ENCODE results near the gene NEK6. TPM values are rescaled to one million over a fixed set of nuclear protein-coding genes. Genes with fewer than 3 reads are reported as not detected.
A peak's percentile ranks its signal among the peaks of the same experiment; 100 is the strongest.

Gene NEK6
- total RNA-seq, 6 experiments from 2014 or later = 61.6 to 128 (median 67.5) TPM

- Histone ChIP-seq H3K27ac (no peak overlapping the region), H3K36me3 (no peaks in the 10 kb centered on the region), H3K9me3 (no peaks in the 10 kb centered on the region), H3K4me3 (no peak overlapping the region), H3K4me1 (no peaks in the 10 kb centered on the region), H3K27me3 (no peaks in the 10 kb centered on the region)
- TF ChIP-seq CTCF (IDR thresholded peaks at IDR 0.05) (no peak), POLR2A (IDR thresholded peaks at IDR 0.05) (no peak)
- DNase-seq (no peak), ATAC-seq (no peak)
- intact Hi-C loops (cut with DNase I) = no loop called here
- WGBS (ENCODE audit: insufficient coverage, low coverage, low lambda C conversion rate, missing lambda C conversion rate) = 63% methylated on average over 9 of the region's 10 CpGs
Observed at GRCh38 chr9:124254261-124254682, 3.5 kb upstream of the NEK6 start.

- Histone ChIP-seq H3K27ac (no peak overlapping the region), H3K36me3 (no peaks in the 10 kb centered on the region), H3K4me3 (no peak overlapping the region), H3K27me3 (no peaks in the 10 kb centered on the region), H3K4me1 (peaks cover 0 to 7% (median 2%) of the 10 kb centered on the region in 4 donors), H3K9me3 (no peaks in the 10 kb centered on the region)
- intact Hi-C loops (cut with DNase I) = no loop called here
- ATAC-seq (no peak), DNase-seq (no peak)
- WGBS (ENCODE audit: insufficient coverage, low coverage, low lambda C conversion rate, missing lambda C conversion rate) = 93% methylated on average over 2 of the region's 3 CpGs
- no peak for TF ChIP-seq POLR2A (IDR thresholded peaks at IDR 0.05)
- no peak for TF ChIP-seq CTCF (IDR thresholded peaks at IDR 0.05)
Observed at GRCh38 chr9:124255222-124255621, 2.5 kb upstream of the NEK6 start.

GRCh38 chr9:124256517-124257069 lies 1.2 kb upstream of the NEK6 start:
- 88% methylated on average over 6 of the region's 11 CpGs for WGBS (ENCODE audit: insufficient coverage, low coverage, low lambda C conversion rate, missing lambda C conversion rate)
- ATAC-seq = no peak
- TF ChIP-seq CTCF (IDR thresholded peaks at IDR 0.05) = no peak
- no peak for TF ChIP-seq POLR2A (IDR thresholded peaks at IDR 0.05)
- H3K4me3 ChIP-seq = no peak overlapping the region
- no peak for DNase-seq
- H3K27me3 ChIP-seq = no peaks in the 10 kb centered on the region
- intact Hi-C loops (cut with DNase I) = no loop called here
- H3K9me3 ChIP-seq = no peaks in the 10 kb centered on the region
- H3K4me1 ChIP-seq = peaks cover 0 to 20% (median 9%) of the 10 kb centered on the region in 4 donors
- H3K36me3 ChIP-seq = no peaks in the 10 kb centered on the region
- no peak overlapping the region for H3K27ac ChIP-seq

- intact Hi-C loops (cut with DNase I) = no loop called here
- no peaks in the 10 kb centered on the region for H3K9me3 ChIP-seq
- no peaks in the 10 kb centered on the region for H3K36me3 ChIP-seq
- peak overlapping the region in 1 of 3 donors; percentile 91 for H3K27ac ChIP-seq
- TF ChIP-seq POLR2A (IDR thresholded peaks at IDR 0.05) (no peak), CTCF (IDR thresholded peaks at IDR 0.05) (no peak)
- WGBS (ENCODE audit: insufficient coverage, low coverage, low lambda C conversion rate, missing lambda C conversion rate) = 64% methylated on average over 11 of the region's 31 CpGs
- no peaks in the 10 kb centered on the region for H3K27me3 ChIP-seq
- H3K4me1 ChIP-seq = peaks cover 0 to 27% (median 12%) of the 10 kb centered on the region in 4 donors
- ATAC-seq = no peak
- DNase-seq = no peak
- peak overlapping the region; percentile 32 to 97 (median 45) for H3K4me3 ChIP-seq
Observed at GRCh38 chr9:124257070-124257843, 492 bp upstream of the NEK6 start.
